Endothelial cell of umbilical vein (primary cell): ENCODE data around the gene GRAMD1A. TPM values are rescaled to one million over a fixed set of nuclear protein-coding genes. Genes with fewer than 3 reads are reported as not detected.

ENCODE experiments used
- BruUV-seq: library from RNA; stranded (reverse); fragments of 400-500 nt; replicated peaks from 2 replicates; lab custom pipeline; 2021; lab: Mats Ljungman, UMichigan
- CTCF ChIA-PET: fragments of 300-600, 350-600 bp; sonication (Branson Sonifier 250); formaldehyde crosslinking; loops from one replicate; lab custom pipeline; 2021; ENCODE audit warnings: antibody characterized with exemption, inconsistent platforms; lab: Charles Lee
- POLR2A ChIA-PET: fragments of 300-600, 350-600 bp; sonication (Branson Sonifier 250); formaldehyde crosslinking; loops from one replicate; lab custom pipeline; 2021; ENCODE audit warnings: antibody characterized with exemption, inconsistent platforms; lab: Charles Lee
- DNase-seq: peaks from one replicate; pipeline ENCODE4 v3.0.0-alpha.2; 2011; ENCODE audit warnings: low read depth, low spot score
- FAIRE-seq: peaks from 2 replicates; lab custom pipeline; 2011; peaks lifted over from hg19 to GRCh38; lab: Jason Lieb, UNC
- H2AFZ ChIP-seq: 2 replicates; pipeline ENCODE4 v1.6.0; 2012; ENCODE audit warnings: low read depth, low read length, control low read depth, inconsistent platforms
- H3K27ac ChIP-seq: 2 replicates; pipeline ENCODE4 v1.5.1; 2011; ENCODE audit warnings: low read depth, mild to moderate bottlenecking, control low read depth, low read length, moderate library complexity; ENCODE audit not compliant: insufficient read depth
- H3K27me3 ChIP-seq, 2 experiments: 2 replicates each; pipeline versions ENCODE4 v1.6.0 to v1.6.1; 2011; ENCODE audit warnings: low read length in 2 of 2, mixed read lengths in 1 of 2; ENCODE audit not compliant: control insufficient read depth in 2 of 2, insufficient read depth in 2 of 2
- H3K36me3 ChIP-seq, 2 experiments: 2 replicates in 1 of 2; 3 replicates in 1 of 2; pipeline ENCODE4 v1.5.1; 2011; ENCODE audit warnings: low read length in 2 of 2, mild to moderate bottlenecking in 1 of 2, moderate library complexity in 1 of 2; ENCODE audit not compliant: control insufficient read depth in 2 of 2, insufficient read depth in 2 of 2; ENCODE audit errors: extremely low read depth in 1 of 2
- H3K4me1 ChIP-seq: 3 replicates; pipeline ENCODE4 v1.5.1; 2011; ENCODE audit warnings: mild to moderate bottlenecking, low read length; ENCODE audit not compliant: control insufficient read depth, insufficient read depth; ENCODE audit errors: extremely low read depth
- H3K4me2 ChIP-seq: 2 replicates; pipeline ENCODE4 v1.6.1; 2011; ENCODE audit warnings: low read length, control low read depth, mixed read lengths; ENCODE audit not compliant: insufficient read depth
- H3K4me3 ChIP-seq, 3 experiments: fragments of 200-600 bp in 1 of 3; sonication (generic), shearing (Covaris generic) in 1 of 3; replicated peaks in 1 of 3; 2 replicates each; pipeline ENCODE4 v1.5.1; 2011 to 2016; ENCODE audit warnings: control low read depth in 3 of 3, low read length in 3 of 3, mild to moderate bottlenecking in 2 of 3, inconsistent platforms in 1 of 3, low read depth in 1 of 3, moderate library complexity in 1 of 3; ENCODE audit not compliant: insufficient read depth in 1 of 3
- H3K79me2 ChIP-seq: 2 replicates; pipeline ENCODE4 v1.6.0; 2012; ENCODE audit warnings: low read length, inconsistent platforms; ENCODE audit not compliant: control insufficient read depth, insufficient read depth
- H3K9ac ChIP-seq: replicated peaks from 2 replicates; pipeline ENCODE3; 2011; ENCODE audit warnings: low read length, control low read depth; ENCODE audit not compliant: insufficient read depth; ENCODE audit errors: extremely low read depth
- H3K9me1 ChIP-seq: replicated peaks from 3 replicates; pipeline ENCODE4 v1.6.0; 2011; ENCODE audit warnings: mild to moderate bottlenecking, low read length; ENCODE audit not compliant: control insufficient read depth, insufficient read depth; ENCODE audit errors: extremely low read depth
- H3K9me3 ChIP-seq: replicated peaks from 2 replicates; pipeline ENCODE4 v1.5.1; 2012; ENCODE audit warnings: low read length, inconsistent platforms; ENCODE audit not compliant: control insufficient read depth, insufficient read depth
- H4K20me1 ChIP-seq: replicated peaks from 2 replicates; pipeline ENCODE3; 2011; ENCODE audit warnings: mild to moderate bottlenecking, low read length; ENCODE audit not compliant: control insufficient read depth, insufficient read depth; ENCODE audit errors: extremely low read depth
- CTCF ChIP-seq, 2 donors: IDR thresholded peaks; 1 replicate in 1 of 2; 2 replicates in 1 of 2; pipeline ENCODE4 v1.5.1; 2011; ENCODE audit warnings: low read length in 2 of 2, mild to moderate bottlenecking in 2 of 2, moderate library complexity in 2 of 2, control low read depth in 1 of 2, inconsistent platforms in 1 of 2, low read depth in 1 of 2; ENCODE audit not compliant: insufficient read depth in 1 of 2; ENCODE audit errors: extremely low read depth in 1 of 2
- EZH2 ChIP-seq: IDR thresholded peaks from 2 replicates; pipeline ENCODE4 v1.6.1; 2012; ENCODE audit warnings: borderline replicate concordance, low read depth, mild to moderate bottlenecking, moderate library complexity, low read length, inconsistent platforms; ENCODE audit not compliant: severe bottlenecking
- FOS ChIP-seq: IDR thresholded peaks from 2 replicates; pipeline ENCODE4 v1.6.1; 2011; ENCODE audit warnings: mild to moderate bottlenecking, low read length, moderate library complexity, borderline replicate concordance; ENCODE audit not compliant: insufficient read depth
- JUN ChIP-seq: IDR thresholded peaks from 2 replicates; pipeline ENCODE4 v1.6.1; 2011; ENCODE audit warnings: borderline replicate concordance, low read depth; ENCODE audit not compliant: insufficient read length, insufficient read depth
- MAX ChIP-seq: IDR thresholded peaks from 2 replicates; pipeline ENCODE4 v1.6.1; 2011; ENCODE audit not compliant: insufficient read depth, insufficient read length
- MYC ChIP-seq: IDR thresholded peaks from one replicate; pipeline ENCODE4 v1.6.1; 2011; ENCODE audit warnings: mild to moderate bottlenecking, low read depth, low read length
- POLR2AphosphoS5 ChIP-seq: IDR thresholded peaks from 2 replicates; pipeline ENCODE4 v1.6.1; 2012; ENCODE audit warnings: low read depth, mild to moderate bottlenecking, control low read depth, low read length, moderate library complexity; ENCODE audit not compliant: insufficient read depth
- dilution Hi-C: fragments of 300-500 bp; cut with MboI; formaldehyde crosslinking; loops from one replicate; pipeline ENCODE4 v1.15.0; 2019; ENCODE audit warnings: low sequenced_read_pairs; ENCODE audit not compliant: extremely low pct_ligation_motif_present
- intact Hi-C: fragments of 100-400 bp; cut with micrococcal nuclease; formaldehyde crosslinking; loops from one replicate; pipeline ENCODE4 v1.10.0; 2022
- polyA plus RNA-seq, 4 experiments: library from polyadenylated mRNA; depleted of rRNA in 3 of 4; stranded (reverse) in 3 of 4; unstranded in 1 of 4; fragments of >200 nt; gene quantifications; 2 replicates each; pipeline versions ENCODE4 v1.2.1 to v1.2.3, GENCODE V29; 2011 to 2012; ENCODE audit warnings: missing spikeins in 1 of 4
- total RNA-seq: library from RNA; stranded (reverse); gene quantifications from 2 replicates; pipeline ENCODE4 v1.2.3, GENCODE V29; 2021

The GRAMD1A gene
- total and polyA plus RNA-seq, 2 donors (not counting 3 experiments of a cell fraction or from before 2014, with no cell fraction given), result 127 to 130 TPM

GRCh38 chr19:35073516-35073915 lies 73.4 kb downstream of the GRAMD1A start:
- CTCF ChIA-PET, result no interaction called here

More at GRCh38 chr19:35073516-35073915, 73.4 kb downstream of the GRAMD1A start:
- no peak overlapping the region for H3K9ac ChIP-seq
- TF ChIP-seq POLR2AphosphoS5 (no peak), FOS (no peak), MYC (no peak), CTCF (IDR thresholded peaks at IDR 0.05; ENCODE audit: extremely low read depth in 1 of 2, insufficient read depth in 1 of 2, low read depth in 1 of 2, low read length in 2 of 2) (no peak), JUN (no peak), MAX (no peak), EZH2 (no peak)
- H3K79me2 ChIP-seq, result no peaks in the 10 kb centered on the region
- H3K9me3 ChIP-seq, result no peaks in the 10 kb centered on the region
- DNase-seq (no peak), FAIRE-seq (no peak)
- BruUV-seq, result no TSS peak
- H3K27ac ChIP-seq, result no peak overlapping the region
- H2AFZ ChIP-seq, result no peak overlapping the region
- no peak overlapping the region for H3K4me3 ChIP-seq
- no peaks in the 10 kb centered on the region for H3K4me1 ChIP-seq
- H4K20me1 ChIP-seq, result no peaks in the 10 kb centered on the region
- no peaks in the 10 kb centered on the region for H3K27me3 ChIP-seq
- no peaks in the 10 kb centered on the region for H3K9me1 ChIP-seq
- dilution Hi-C loops (no loop called here), intact Hi-C loops (no loop called here)
- POLR2A ChIA-PET, result no interaction called here
- H3K4me2 ChIP-seq, result no peak overlapping the region
- H3K36me3 ChIP-seq, result no peaks in the 10 kb centered on the region
